Neural progenitor cell (in vitro differentiated cells): ENCODE results near the gene ERC2. TPM values are rescaled to one million over a fixed set of nuclear protein-coding genes. Genes with fewer than 3 reads are reported as not detected.

Experiments used
- DNase-seq: peaks from one replicate; pipeline ENCODE4 v3.0.0-alpha.2; 2016; ENCODE audit warnings: low spot score
- H2AFZ ChIP-seq: fragments of 200-600 bp; sonication (generic); replicated peaks from 2 replicates; pipeline ENCODE4 v1.6.1; 2016; ENCODE audit warnings: antibody characterized with exemption
- H3F3A ChIP-seq: fragments of 200-600 bp; sonication (generic); 2 replicates; pipeline ENCODE4 v1.6.1; 2016; ENCODE audit warnings: antibody characterized with exemption, low read depth
- H3K27ac ChIP-seq: fragments of 200-600 bp; sonication (generic); 2 replicates; pipeline ENCODE4 v1.5.1; 2016; ENCODE audit warnings: mild to moderate bottlenecking
- H3K27me3 ChIP-seq: fragments of 200-600 bp; sonication (generic); 2 replicates; pipeline ENCODE4 v1.6.1; 2016; ENCODE audit warnings: mild to moderate bottlenecking, moderate library complexity
- H3K36me3 ChIP-seq: fragments of 200-600 bp; sonication (generic); 2 replicates; pipeline ENCODE4 v1.5.1; 2016
- H3K4me1 ChIP-seq: fragments of 200-600 bp; sonication (generic); 2 replicates; pipeline ENCODE4 v1.6.1; 2016; ENCODE audit warnings: mixed run types
- H3K4me2 ChIP-seq: fragments of 200-600 bp; sonication (generic); 2 replicates; pipeline ENCODE4 v1.6.1; 2016
- H3K4me3 ChIP-seq: fragments of 200-600 bp; sonication (generic); 2 replicates; pipeline ENCODE4 v1.5.1; 2016
- H3K79me2 ChIP-seq: fragments of 200-600 bp; sonication (generic); 2 replicates; pipeline ENCODE4 v1.6.1; 2016; ENCODE audit warnings: low read depth
- H3K9ac ChIP-seq: fragments of 200-600 bp; sonication (generic); 2 replicates; pipeline ENCODE4 v1.6.1; 2016
- H3K9me3 ChIP-seq: fragments of 200-600 bp; sonication (generic); 2 replicates; pipeline ENCODE4 v1.5.1; 2016; ENCODE audit warnings: low read depth
- H4K20me1 ChIP-seq: fragments of 200-600 bp; sonication (generic); 2 replicates; pipeline ENCODE4 v1.6.1; 2016; ENCODE audit warnings: low read depth
- H3K27ac Mint-ChIP-seq: 3 replicates; pipeline ENCODE4 v1.8.0; 2021; ENCODE audit warnings: mixed read lengths
- H3K27me3 Mint-ChIP-seq: 2 replicates; pipeline ENCODE4 v1.8.0; 2022; ENCODE audit warnings: low read depth, mild to moderate bottlenecking, inconsistent platforms, moderate library complexity, mixed read lengths; ENCODE audit not compliant: insufficient read depth
- H3K36me3 Mint-ChIP-seq: 3 replicates; pipeline ENCODE4 v1.8.0; 2021; ENCODE audit warnings: mixed read lengths
- H3K4me1 Mint-ChIP-seq: 3 replicates; pipeline ENCODE4 v1.8.0; 2021; ENCODE audit warnings: mixed read lengths
- H3K4me3 Mint-ChIP-seq: 3 replicates; pipeline ENCODE4 v1.8.0; 2021; ENCODE audit warnings: mild to moderate bottlenecking, moderate library complexity, mixed read lengths
- H3K9me3 Mint-ChIP-seq: 3 replicates; pipeline ENCODE4 v1.8.0; 2020; ENCODE audit warnings: mixed read lengths
- EZH2 ChIP-seq: fragments of 200-600 bp; sonication (generic); IDR thresholded peaks from 2 replicates; pipeline ENCODE4 v1.6.1; 2017; ENCODE audit warnings: antibody characterized with exemption, mild to moderate bottlenecking, moderate library complexity
- EZH2phosphoT487 ChIP-seq: fragments of 200-600 bp; sonication (generic); IDR thresholded peaks from 2 replicates; pipeline ENCODE4 v1.6.1; 2017; ENCODE audit warnings: antibody characterized with exemption
- total RNA-seq: library from RNA; depleted of rRNA; stranded (reverse); fragments of >200 nt; gene quantifications from 2 replicates; pipeline ENCODE4 v1.2.3, GENCODE V29; 2015; ENCODE audit warnings: low replicate concordance
- TF ChIP-seq, protein P1 (sequence below): fragments of 200-600 bp; sonication (generic); IDR thresholded peaks from 2 replicates; pipeline ENCODE4 v1.5.1; 2017; ENCODE audit warnings: antibody characterized with exemption, mild to moderate bottlenecking

ERC2 gene
- total RNA-seq, 1 donor from 2014 or later: 24.8 TPM

DNA sequence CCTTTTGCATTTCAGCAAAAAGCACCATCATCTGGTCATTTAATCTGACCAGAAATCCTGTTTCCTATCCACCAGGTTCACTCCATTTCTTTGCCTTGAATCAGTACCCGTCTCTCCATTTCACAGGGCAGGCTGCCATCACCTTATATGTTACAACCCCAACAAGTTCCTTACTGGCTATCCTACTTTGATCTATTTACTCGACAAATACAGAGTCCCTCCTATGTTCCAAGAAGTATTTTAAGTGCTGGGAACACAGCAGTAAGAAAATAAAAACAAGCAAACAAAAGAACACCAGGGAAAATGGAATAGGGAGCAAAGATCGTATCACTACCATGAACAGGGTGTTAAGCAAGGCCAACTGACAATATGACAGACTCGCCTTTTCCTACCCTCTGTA is 685.9 kb downstream of the ERC2 start:
- Mint-ChIP-seq H3K36me3 (no peaks in the 10 kb centered on the region), H3K9me3 (no peaks in the 10 kb centered on the region), H3K4me3 (no peak overlapping the region), H3K27ac (no peak overlapping the region), H3K4me1 (peaks cover 6% of the 10 kb centered on the region), H3K27me3 (peaks cover 2% of the 10 kb centered on the region)
- no peak overlapping the region for H2AFZ ChIP-seq
- H3K4me1 ChIP-seq: no peaks in the 10 kb centered on the region
- no peaks in the 10 kb centered on the region for H3K36me3 ChIP-seq
- H3K27me3 ChIP-seq: no peaks in the 10 kb centered on the region
- no peak overlapping the region for H3K4me3 ChIP-seq
- H3K79me2 ChIP-seq: no peaks in the 10 kb centered on the region
- no peak overlapping the region for H3K9ac ChIP-seq
- H3K4me2 ChIP-seq: no peak overlapping the region
- TF ChIP-seq EZH2 (no peak), EZH2phosphoT487 (no peak)
- TF ChIP-seq, protein P1, sequence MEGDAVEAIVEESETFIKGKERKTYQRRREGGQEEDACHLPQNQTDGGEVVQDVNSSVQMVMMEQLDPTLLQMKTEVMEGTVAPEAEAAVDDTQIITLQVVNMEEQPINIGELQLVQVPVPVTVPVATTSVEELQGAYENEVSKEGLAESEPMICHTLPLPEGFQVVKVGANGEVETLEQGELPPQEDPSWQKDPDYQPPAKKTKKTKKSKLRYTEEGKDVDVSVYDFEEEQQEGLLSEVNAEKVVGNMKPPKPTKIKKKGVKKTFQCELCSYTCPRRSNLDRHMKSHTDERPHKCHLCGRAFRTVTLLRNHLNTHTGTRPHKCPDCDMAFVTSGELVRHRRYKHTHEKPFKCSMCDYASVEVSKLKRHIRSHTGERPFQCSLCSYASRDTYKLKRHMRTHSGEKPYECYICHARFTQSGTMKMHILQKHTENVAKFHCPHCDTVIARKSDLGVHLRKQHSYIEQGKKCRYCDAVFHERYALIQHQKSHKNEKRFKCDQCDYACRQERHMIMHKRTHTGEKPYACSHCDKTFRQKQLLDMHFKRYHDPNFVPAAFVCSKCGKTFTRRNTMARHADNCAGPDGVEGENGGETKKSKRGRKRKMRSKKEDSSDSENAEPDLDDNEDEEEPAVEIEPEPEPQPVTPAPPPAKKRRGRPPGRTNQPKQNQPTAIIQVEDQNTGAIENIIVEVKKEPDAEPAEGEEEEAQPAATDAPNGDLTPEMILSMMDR: no peak
- H3K27ac ChIP-seq: no peak overlapping the region
- H3K9me3 ChIP-seq: no peaks in the 10 kb centered on the region
- H4K20me1 ChIP-seq: no peaks in the 10 kb centered on the region
- H3F3A ChIP-seq: no peaks in the 10 kb centered on the region
- no peak for DNase-seq

DNA sequence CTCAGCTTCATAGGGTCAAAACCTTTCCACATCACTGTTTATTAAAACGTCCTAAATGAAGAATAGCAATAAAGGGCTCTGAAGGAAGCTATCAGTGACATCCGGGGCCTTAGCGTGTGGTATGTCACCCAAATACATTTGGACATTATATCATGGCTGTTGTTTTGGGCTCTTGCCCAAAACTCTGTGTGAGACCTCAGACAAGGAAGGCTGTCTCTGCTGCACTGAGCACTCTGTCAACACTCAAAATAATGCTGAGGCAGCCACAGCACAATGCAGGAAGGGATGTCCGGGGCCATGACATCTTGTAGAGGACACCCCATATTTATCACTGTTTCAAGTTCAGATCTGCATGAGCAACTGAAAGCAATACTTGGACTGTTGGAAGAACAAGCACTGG is 687.4 kb downstream of the ERC2 start:
- Histone ChIP-seq H3K4me3 (no peak overlapping the region), H3K9me3 (no peaks in the 10 kb centered on the region), H3K4me1 (peaks cover 7% of the 10 kb centered on the region), H3K27ac (no peak overlapping the region), H3K79me2 (no peaks in the 10 kb centered on the region), H3K36me3 (no peaks in the 10 kb centered on the region), H3F3A (peaks cover 2% of the 10 kb centered on the region), H3K4me2 (no peak overlapping the region), H4K20me1 (no peaks in the 10 kb centered on the region), H3K9ac (no peak overlapping the region), H2AFZ (no peak overlapping the region), H3K27me3 (no peaks in the 10 kb centered on the region)
- TF ChIP-seq EZH2 (no peak), EZH2phosphoT487 (no peak)
- TF ChIP-seq, protein P1: no peak
- Mint-ChIP-seq H3K27ac (no peak overlapping the region), H3K4me3 (no peak overlapping the region), H3K27me3 (peaks cover 2% of the 10 kb centered on the region), H3K4me1 (peaks cover 12% of the 10 kb centered on the region), H3K9me3 (no peaks in the 10 kb centered on the region), H3K36me3 (no peaks in the 10 kb centered on the region)
- DNase-seq: no peak

DNA sequence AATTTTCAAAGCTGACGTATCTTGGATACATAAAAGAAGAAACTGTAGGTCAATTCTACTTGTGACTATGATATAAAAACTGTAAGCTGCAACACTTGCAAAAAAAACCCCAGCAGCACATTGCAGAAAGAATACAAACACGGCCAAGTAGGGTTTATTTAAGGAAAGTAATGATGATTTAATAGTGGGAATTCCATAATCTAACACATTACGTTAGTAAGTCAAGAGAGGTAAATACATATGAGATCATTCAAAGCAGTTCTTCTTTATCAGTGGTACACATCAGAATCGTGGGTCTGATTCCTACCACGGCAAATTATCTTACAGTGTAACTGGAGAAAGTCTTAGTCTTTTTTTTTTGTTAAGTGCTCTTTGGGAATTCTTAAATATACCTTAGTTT is 688.7 kb downstream of the ERC2 start:
- no peak for DNase-seq
- Mint-ChIP-seq H3K36me3 (no peaks in the 10 kb centered on the region), H3K4me3 (no peak overlapping the region), H3K27me3 (no peaks in the 10 kb centered on the region), H3K9me3 (no peaks in the 10 kb centered on the region), H3K27ac (no peak overlapping the region), H3K4me1 (peaks cover 18% of the 10 kb centered on the region)
- no peak overlapping the region for H3K4me3 ChIP-seq
- H3K79me2 ChIP-seq: no peaks in the 10 kb centered on the region
- no peak overlapping the region for H2AFZ ChIP-seq
- peaks cover 2% of the 10 kb centered on the region for H3F3A ChIP-seq
- no peak for TF ChIP-seq EZH2
- TF ChIP-seq, protein P1: no peak
- TF ChIP-seq EZH2phosphoT487: no peak
- no peaks in the 10 kb centered on the region for H3K9me3 ChIP-seq
- no peak overlapping the region for H3K27ac ChIP-seq
- no peaks in the 10 kb centered on the region for H3K27me3 ChIP-seq
- no peak overlapping the region for H3K4me2 ChIP-seq
- no peak overlapping the region for H3K9ac ChIP-seq
- H4K20me1 ChIP-seq: no peaks in the 10 kb centered on the region
- peaks cover 19% of the 10 kb centered on the region for H3K4me1 ChIP-seq
- no peaks in the 10 kb centered on the region for H3K36me3 ChIP-seq
